GM19240 (cell line): ENCODE results near the gene MAP7.
"Not testable (repeated sequence)": the region's sequence is repeated elsewhere in the genome, so short reads cannot be mapped to it uniquely, and the experiment has no call there.

Experiments used
- DNase-seq: peaks from one replicate; pipeline ENCODE4 v3.0.0; 2011; ENCODE audit warnings: low spot score; ENCODE audit not compliant: insufficient read length

MAP7 gene

DNA sequence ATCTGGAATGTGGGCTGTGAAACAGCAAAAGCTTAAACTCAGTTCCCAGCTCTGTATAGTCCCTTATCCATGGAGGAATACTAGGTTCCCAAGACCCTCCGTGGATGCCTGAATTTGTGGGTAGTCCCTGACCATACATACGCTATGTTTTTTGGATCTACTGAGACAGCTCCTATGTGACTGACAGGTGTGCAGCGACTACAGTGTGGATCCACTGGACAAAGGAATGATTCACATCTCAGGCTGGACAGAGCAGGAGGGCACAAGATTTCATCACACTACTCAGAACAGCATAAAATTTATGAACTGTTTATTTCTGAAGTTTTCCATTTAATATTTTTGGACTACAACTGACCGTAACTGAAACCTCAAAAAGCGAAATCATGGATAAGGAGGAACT is 125.3 kb downstream of the MAP7 start:
- no peak for DNase-seq

DNA sequence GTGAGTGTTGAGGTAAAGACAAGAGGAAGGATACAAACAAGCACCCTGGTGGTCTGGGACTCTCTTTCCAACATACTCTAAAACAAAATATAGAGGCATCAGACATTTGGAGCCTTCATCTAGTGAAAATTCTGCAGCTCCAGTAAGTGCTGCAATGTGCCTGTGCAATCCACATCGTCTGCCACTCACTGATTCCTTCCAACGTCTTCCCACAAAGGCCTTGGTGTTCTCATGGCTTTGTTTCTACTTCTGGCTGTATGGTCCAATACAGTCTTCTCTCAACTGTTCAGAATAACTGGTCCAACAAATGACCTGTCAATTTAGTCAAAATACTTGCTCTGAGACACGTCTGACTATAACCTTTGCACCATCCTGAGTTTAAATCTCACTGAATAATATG is 125.8 kb downstream of the MAP7 start:
- no peak for DNase-seq

DNA sequence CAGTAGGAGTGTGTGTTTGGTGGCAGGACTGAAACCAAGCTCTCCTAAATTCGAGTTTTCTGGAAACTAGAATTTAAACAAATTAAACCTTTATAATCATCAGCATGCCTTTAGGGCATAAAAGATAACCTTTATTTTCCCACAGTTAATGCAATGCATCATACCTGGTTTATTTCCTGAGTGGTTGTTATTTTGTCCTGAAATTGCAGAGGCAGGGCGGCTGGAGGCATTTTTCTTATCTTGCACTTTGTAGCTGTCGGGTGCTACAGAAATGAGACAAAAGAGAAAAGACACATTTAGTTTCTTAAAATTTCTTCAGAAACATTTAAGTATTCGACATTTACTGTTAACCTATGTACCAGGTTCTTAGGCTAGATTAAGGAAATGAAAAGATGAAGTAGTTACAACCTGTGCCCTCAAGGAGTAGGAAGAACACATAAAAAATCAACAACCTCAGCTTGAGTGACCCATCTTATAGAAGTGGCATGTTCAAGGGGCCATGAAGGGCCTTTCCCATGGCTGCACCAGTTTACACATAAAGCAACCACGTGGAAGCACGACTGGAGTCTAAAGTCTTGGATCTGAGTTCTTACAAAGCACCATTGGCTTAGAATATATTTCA is 128.6 kb downstream of the MAP7 start:
- DNase-seq, result no peak

DNA sequence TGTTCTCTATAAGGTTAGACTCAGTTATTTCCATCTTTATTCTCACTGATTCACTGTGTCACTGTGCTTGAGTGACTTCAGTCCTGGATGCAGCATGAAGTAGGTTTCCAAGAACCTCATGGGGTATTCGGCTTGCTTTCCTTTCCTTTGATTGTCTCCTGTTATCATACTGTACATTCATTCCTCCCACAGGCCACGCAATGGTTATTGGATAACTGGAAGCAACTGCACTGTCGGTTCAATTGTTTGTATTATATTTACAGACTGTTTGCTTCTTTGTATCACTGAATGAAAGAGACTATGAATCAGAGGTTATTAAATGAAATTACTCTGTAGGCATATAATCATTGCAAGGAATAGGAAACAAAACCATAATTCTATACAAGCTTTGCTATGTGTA is 129.4 kb downstream of the MAP7 start:
- DNase-seq, result no peak

DNA sequence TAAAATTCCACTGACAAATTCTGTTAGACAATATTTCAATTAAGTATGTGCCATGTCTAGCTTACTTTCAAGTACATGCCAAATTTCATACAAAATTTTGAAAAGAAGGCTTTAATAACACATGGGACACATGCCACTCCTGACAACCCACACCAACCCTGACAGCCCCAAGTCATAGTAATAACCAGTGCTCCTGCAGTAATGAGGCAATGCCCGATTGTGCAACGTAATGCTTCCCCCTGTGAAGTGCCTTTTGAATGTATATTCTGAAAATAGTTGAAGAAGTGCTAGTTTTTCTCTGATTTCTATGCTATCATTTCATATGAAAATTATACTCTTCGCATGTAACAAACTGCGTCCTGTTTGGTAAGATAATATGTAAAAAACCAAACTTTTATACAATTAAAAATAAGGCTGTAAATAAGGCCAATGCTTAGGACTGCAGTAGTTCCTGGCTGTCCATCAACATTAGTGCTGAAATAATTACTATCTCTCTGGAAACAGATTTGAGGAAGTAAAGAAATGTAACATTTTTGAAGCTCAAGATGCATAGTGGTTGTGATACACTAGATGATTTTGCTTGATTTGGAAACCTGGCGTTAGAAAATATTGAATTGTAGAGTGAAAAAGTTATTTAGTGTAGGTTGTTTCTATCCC is 134.7 kb downstream of the MAP7 start:
- DNase-seq, result no peak

DNA sequence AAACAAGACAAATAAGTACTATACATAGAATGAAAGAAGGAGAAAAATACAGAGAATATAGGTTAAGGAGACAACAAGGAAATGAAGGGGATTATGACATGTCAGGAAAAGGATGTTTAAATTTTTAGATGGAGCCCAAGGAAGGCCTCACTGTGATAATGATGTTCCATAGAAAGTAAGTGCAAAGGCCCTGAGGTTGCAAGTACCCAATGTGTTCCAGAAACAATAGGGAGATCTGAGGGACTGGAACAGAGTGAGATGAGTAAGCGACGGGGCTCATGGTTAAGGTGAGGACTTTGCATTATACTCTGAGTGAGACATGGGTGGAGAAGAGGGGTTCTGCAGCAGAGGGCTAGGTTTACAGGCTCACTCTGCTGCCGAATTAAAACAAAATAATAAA is 137.8 kb downstream of the MAP7 start:
- DNase-seq, result no peak

DNA sequence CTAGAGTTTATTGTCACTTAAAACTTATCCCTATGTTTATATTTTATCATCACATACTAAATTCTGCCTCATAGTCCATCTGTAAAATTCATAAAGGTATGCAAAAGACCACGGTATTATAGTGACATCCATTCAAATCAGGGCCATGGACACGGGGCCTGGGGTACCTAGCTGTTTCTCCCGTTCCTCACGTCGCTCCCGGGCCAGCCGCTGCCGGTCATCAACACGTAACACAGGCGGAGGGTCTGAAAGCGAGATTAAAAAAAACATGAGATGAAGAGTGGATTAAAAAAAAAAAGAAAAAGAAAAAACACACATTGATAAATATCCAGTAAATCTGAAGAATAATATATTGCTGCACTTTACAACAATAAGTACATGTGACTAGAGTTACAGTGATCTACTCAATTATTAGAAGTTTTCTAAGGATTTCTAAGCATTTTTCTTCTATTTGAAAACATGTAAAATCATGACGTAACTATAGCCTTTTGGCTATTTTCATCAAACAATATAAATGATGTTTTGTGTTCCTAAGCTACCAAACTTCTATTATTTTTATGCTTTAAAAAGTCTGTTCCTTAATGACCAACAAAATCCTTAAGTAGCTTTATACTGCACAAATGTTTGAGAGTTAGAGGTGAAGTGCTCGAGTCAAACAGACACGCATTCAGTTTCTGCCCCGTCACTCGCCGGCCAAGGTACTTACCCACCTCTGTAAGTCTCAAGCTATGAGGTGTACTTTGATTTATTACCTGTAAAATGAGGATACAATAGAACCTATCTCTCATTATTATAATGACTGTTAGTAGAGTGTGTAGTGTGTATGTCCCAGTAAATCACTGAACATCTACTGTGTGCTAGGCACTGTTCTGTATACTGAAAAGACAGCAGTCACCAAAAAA is 138.5 kb downstream of the MAP7 start:
- no peak for DNase-seq

DNA sequence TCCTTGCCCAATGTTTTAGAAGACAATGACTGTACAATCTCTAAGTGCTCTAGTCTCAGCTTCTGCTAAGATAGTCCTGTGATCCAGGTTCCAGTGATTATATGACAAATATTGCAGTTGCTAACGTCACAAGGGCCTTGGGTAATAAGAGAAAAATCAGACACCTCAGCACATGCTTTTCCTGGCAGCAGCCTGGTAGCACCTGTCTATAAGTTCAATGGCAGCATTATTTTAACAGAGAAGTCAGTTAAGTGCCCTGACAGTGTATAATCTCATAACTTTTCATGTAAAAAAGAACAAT is 139.2 kb downstream of the MAP7 start:
- no peak for DNase-seq

DNA sequence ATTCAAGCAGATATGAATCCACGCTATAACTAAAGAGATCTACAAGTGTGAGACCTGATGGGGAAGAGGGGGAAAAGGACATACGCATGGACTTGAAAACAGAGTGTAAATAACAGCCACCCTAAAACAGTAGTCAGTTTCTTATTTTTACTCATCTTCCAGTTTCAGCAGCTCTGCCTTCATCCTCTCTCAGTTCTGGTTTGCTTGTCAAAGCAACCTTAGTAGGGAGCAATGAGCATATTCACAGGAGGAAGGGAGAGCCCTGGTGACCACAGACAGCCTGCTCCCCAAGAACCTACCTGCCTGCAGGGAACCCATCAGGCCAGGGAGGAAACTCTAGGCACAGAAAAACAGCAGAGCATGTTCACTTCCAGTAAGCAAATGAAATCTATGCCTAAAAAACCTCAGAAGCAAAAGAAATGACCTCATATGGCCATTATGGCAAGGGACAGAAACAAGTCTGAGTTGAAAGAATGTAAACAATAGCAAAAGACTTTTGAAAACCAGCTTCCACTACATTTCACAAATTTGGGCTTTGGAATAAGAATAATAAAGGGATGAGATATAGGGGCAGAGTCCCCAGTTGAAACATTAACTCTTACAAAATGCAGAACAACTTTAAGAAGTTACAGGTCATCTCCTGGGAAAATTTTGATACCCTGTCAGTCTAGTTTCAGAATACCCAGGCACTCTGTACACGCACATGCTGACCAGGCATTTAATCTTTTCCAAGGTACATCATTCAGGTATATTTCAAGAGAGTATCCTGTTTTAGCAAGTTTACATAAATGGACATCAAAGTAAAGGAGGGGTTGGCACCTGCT is 139.8 kb downstream of the MAP7 start:
- DNase-seq, result no peak

DNA sequence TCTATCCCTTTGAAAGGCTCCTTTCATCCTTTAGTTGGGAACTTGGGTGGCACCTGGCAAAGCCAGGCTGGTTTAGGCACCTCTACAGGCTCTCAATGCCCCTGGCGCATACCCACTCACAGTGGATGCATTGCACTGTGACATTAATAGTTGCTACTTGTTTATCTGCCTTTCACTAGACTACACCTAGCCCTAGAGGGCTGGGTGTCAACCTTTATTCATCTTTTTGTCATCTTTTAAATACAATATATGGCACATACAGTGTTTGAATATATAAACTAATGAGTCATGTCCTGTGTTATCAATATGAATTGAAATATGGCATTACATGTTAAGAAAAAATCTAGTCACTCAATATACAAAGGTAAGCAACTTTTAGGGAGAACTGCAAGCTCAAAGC is 140.6 kb downstream of the MAP7 start:
- DNase-seq, result no peak

DNA sequence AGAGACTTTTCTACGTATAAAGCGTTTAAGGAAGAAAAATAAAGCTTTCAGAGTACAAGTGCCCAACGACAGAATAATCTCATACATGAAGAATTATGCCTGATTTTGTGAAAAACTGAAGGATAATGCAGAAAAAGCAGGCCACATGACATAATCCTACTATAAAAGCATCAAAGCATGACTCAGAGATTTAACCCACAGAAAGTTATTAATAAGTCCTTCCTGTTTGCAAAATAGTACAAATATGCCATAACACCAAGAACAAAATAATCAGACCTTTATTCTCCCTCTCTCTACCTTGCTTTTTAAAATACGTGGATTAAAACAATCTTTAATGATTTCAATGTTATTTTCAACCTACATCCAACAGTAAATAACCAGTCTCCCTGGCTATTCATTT is 142.0 kb downstream of the MAP7 start:
- no peak for DNase-seq

DNA sequence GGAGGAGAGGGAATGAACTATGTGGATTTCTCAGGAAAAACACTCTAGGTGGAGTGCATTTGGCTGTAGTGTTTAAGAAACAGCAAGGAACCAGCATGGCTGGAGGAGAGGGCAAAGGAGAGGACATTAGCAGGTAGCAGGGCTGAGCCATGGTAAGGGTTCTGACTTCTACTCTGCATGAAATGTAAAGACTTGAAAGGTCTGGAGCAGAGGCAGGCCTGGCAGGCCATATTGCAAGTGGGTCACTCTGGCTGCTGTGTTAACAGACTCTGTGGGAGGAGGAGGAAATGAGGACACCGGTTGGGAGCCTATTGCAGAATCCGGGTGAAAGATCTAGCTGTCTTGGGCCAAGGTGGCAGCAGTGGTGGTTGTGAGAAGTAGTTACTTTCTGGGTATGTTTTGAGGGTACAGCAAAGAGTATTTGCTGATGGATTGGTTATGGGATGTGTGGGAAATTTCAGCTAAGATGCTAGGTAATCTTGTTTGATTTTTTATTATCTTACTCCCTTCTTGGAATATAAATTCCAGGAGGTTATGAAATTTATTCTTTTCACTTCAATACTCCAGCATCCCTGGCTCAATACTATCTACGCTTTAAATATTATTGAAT is 144.7 kb downstream of the MAP7 start:
- no peak for DNase-seq

DNA sequence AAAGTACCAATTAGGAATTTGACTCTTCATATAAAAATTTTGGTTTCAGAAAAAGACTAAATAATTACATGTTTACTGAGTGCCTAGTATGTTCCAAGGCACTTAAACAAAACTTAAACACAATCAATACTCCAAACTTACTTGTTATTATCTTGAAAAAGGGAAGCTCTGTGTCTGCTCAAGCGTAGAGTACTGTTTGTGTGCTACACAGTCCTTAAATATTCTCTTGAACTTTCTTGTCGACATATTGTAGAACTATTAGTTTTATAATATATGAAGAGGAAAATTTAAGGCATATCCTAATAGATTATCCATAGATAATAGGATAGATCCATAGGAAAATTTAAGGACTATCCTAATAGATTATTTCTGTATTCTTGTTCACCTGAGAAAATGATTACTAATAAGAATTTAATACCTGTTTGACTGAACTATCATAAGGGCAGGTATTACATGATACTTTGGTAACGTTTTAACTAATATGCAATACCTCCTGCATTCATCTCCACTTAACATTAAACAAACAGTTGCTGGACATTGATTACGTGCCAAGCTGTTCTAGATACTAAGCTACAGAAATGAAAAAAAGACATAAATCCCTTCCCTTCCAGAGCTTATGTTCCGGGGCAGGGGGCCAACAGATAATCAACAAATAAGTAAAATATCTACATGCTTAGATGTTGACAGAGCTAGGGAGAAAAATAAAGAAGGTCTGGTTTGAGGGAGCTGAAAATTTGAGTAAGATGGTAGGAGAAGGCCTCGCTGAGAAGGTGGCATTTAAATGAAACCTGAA is 145.4 kb downstream of the MAP7 start:
- DNase-seq, result no peak

DNA sequence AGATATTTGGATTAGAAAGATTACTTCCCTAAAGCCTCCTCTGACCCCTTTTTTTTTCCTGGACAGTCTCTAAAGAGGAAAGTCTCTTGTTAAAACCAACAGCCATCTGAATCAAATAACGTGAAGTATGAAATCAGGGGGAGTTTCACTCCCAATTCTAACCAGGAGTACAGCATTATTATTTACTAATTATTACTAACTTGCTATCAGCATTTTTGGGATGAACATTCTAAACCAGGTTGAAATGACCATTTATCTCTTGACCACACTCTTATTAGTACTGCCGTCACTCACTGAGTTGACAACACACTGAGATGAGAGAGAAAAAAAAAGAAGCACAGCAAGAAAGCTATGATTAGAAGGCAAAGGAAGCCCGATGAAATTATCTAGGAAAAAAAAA is 146.2 kb downstream of the MAP7 start:
- DNase-seq, result no peak

DNA sequence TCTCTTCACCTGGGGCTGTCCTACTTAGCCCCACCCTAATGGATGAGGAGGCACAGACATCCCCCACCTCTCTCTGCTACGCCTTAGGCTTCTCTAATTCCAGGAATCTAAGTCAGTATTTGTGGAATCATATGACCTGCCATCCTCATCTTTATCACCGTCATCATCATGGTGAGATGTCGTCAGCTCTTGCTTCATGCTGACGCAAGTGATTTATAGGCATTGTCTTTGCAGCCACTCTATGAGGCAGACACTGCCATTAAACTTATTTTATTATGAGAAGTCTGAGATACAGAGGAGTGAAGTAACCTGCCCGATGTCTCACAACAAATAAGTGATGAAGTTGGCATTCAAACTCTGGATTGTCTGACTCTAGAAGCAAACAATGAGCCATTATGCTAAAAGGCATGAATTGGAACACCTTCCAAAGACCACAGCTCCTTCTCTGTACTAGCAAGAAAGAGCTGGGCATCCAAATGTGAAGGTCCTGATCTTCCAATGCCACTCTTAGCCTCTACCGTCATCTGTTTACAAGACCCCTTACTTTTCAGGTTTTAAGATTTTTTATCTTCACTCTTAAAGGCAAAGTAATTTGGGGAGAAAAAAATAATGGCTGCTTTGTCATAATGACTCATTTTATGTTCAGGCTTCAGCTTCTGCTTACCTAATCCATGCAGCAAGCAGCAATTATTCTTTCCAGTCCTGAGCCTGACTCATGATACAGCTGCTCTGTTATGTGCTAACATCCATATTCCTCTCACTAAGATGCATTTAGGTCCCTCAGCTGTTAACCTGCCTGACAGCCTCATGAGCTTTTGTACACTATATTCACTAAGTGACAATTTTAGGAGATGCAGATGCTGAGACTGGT is 146.9 kb downstream of the MAP7 start:
- no peak for DNase-seq

DNA sequence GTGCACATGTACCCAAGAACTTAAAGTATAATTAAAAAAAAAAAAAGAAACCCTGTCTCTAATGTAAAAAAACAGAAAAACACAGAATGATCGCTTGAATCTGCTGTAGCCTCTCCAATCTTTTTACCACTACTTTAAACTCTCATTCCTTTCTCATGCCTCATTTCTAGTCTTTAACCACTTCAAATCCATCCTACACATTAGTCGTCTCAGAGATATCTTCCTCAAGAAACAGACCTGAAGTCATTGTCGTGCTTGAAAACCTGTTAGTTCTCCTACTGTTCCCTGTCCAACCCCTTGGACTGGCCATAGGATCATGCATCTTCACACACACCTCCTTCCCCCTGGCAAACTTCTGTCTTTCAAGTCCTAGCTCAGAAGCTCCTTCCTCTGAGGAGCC is 148.5 kb downstream of the MAP7 start:
- DNase-seq, result no peak

DNA sequence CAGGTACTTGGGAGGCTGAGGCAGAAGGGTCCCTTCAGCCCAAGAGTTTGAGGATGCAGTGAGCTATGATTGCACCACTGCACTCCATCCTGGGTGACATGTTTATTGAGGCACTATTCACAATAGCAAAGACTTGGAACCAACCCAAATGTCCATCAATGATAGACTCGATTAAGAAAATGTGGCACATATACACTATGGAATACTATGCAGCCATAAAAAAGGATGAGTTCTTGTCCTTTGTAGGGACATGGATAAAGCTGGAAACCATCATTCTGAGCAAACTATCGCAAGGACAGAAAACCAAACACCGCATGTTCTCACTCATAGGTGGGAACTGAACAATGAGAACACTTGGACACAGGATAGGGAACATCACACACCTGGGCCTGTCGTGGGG is 149.0 kb downstream of the MAP7 start:
- not testable (repeated sequence) for DNase-seq

DNA sequence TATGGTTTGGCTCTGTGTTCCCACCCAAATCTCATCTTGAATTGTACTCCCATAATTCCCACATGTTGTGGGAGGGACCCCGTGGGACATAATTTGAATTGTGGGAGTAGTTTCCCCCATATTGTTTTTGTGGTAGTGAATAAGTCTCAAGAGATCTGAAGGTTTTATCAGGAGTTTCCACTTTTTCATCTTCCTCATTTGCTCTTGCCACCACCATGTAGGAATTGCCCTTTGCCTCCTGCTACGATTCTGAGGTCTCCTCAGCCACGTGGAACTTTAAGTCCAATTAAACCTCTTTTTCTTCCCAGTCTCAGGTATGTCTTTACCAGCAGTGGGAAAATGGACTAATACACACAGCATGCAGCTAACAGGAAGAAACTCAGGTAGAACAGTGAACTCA is 151.8 kb downstream of the MAP7 start:
- no peak for DNase-seq

DNA sequence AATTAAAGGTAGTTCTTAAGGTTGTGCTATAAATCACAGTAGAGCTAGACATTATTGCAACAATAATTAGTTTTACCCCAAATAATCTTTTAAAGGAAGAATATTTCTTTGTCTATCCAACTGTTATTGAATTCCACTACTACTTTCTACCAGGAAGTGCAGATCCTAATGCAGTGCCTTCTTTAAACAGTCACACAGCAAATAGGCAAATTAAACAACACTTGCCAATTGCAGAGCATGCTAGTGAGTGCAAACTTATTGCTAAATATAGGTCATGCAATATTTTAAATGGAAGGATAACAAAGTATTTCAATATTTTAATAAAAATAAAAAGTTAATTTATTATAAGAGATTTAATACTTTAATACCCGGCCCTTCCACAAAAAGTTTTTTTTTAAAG is 153.3 kb downstream of the MAP7 start:
- no peak for DNase-seq

DNA sequence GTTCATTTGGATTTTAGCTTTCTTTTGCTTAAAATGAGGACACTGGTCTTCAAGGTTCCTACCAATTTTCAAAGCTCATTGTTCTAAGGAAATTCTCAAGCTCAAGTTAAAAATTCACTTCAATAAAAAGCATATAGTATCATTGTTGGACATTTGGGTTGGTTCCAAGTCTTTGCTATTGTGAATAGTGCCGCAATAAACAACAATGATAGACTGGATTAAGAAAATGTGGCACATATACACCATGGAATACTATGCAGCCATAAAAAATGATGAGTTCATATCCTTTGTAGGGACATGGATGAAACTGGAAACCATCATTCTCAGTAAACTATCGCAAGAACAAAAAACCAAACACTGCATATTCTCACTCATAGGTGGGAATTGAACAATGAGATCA is 159.3 kb downstream of the MAP7 start:
- DNase-seq, result not testable (repeated sequence)
